K562 (cell line): ENCODE measurements around the gene RALB. TPM values are rescaled to one million over a fixed set of nuclear protein-coding genes. Genes with fewer than 3 reads are reported as not detected.

Experiments
- CHD7 ChIP-seq: fragments of 200-600 bp; sonication (generic); IDR thresholded peaks from one replicate; pipeline ENCODE4 v1.6.1; 2012; ENCODE audit warnings: mild to moderate bottlenecking, low read depth, low read length, inconsistent platforms
- polyA plus RNA-seq, 8 experiments: library from polyadenylated mRNA; depleted of rRNA in 4 of 8; stranded (reverse) in 5 of 8; unstranded in 3 of 8; fragments of >200 nt; fragmentation: Nextera tagmentation in 2 of 8; fragmentation: Illumina TruSeq in 1 of 8; extraction: Ambion mirVana in 2 of 8; extraction: Trizol in 1 of 8; gene quantifications; 2 replicates each; pipeline versions ENCODE4 v1.2.1 to v1.2.3, GENCODE V29; 2011 to 2014; ENCODE audit warnings: inconsistent platforms in 1 of 8, missing spikeins in 1 of 8
- total RNA-seq, 7 experiments: library from RNA; depleted of rRNA in 6 of 7; stranded (reverse); fragments of >200 nt in 6 of 7; fragmentation: Illumina TruSeq in 2 of 7; extraction: Trizol in 2 of 7; gene quantifications; 2 replicates each; pipeline versions ENCODE4 v1.2.1 to v1.2.3, GENCODE V29; 2011 to 2021; ENCODE audit warnings: low replicate concordance in 1 of 7

The RALB gene
- total and polyA plus RNA-seq, 9 of the 15 experiments (the other 6 are each of a cell fraction or from before 2014, with no cell fraction given), result 14.8 to 65.6 (median 38.4) TPM

- no peak for TF ChIP-seq CHD7
These were observed 15.9 kb upstream of the RALB start (continued) for GRCh38 chr2:120236791-120237190.
